Measurements from ENCODE around the gene ARL6.
A peak's percentile ranks its signal among the peaks of the same experiment; 100 is the strongest.

The ARL6 gene

GRCh38 chr3:97742036-97742435 lies 22.5 kb upstream of the ARL6 start:
- DNase-seq (ENCODE audit: low read depth) = no peak
- TF ChIP-seq CTCF (IDR thresholded peaks at IDR 0.05; ENCODE audit: low read depth, low read length, missing control alignments) = no peak

GRCh38 chr3:97744289-97744688 lies 20.3 kb upstream of the ARL6 start:
- TF ChIP-seq CTCF (IDR thresholded peaks at IDR 0.05; ENCODE audit: low read depth, low read length, missing control alignments) = no peak

More at GRCh38 chr3:97742036-97742435, 22.5 kb upstream of the ARL6 start:
- H3K4me3 ChIP-seq (ENCODE audit: low read depth, low read length) = no peak overlapping the region

GRCh38 chr3:97763586-97764406 lies 762 bp upstream of the ARL6 start:
- no peak for TF ChIP-seq CTCF (IDR thresholded peaks at IDR 0.05; ENCODE audit: low read depth, low read length, missing control alignments)
- peak overlapping the region; percentile 68 for H3K4me3 ChIP-seq (ENCODE audit: low read depth, low read length)
- DNase-seq (ENCODE audit: low read depth) = no peak

More at GRCh38 chr3:97744289-97744688, 20.3 kb upstream of the ARL6 start:
- no peak overlapping the region for H3K4me3 ChIP-seq (ENCODE audit: low read depth, low read length)
- no peak for DNase-seq (ENCODE audit: low read depth)

- TF ChIP-seq CTCF (IDR thresholded peaks at IDR 0.05; ENCODE audit: low read depth, low read length, missing control alignments) = no peak
- DNase-seq (ENCODE audit: low read depth) = no peak
- peak overlapping the region; percentile 68; the same call in 1 of the 2 replicates for H3K4me3 ChIP-seq (ENCODE audit: low read depth, low read length)
These were observed 778 bp downstream of the ARL6 start for GRCh38 chr3:97765336-97765735.

GRCh38 chr3:97772926-97773325 lies 8.4 kb downstream of the ARL6 start:
- H3K4me3 ChIP-seq (ENCODE audit: low read depth, low read length) = no peak overlapping the region
- DNase-seq (ENCODE audit: low read depth) = no peak

GRCh38 chr3:97778152-97778551 lies 13.6 kb downstream of the ARL6 start:
- no peak for DNase-seq (ENCODE audit: low read depth)
- no peak overlapping the region for H3K4me3 ChIP-seq (ENCODE audit: low read depth, low read length)
- TF ChIP-seq CTCF (IDR thresholded peaks at IDR 0.05; ENCODE audit: low read depth, low read length, missing control alignments) = no peak

More at GRCh38 chr3:97772926-97773325, 8.4 kb downstream of the ARL6 start:
- no peak for TF ChIP-seq CTCF (IDR thresholded peaks at IDR 0.05; ENCODE audit: low read depth, low read length, missing control alignments)

Measured in GM12864 (cell line).